Central memory CD8-positive, alpha-beta T cell (primary cell): ENCODE results near the gene TMEM131L.
"Not testable (repeated sequence)": the region's sequence is repeated elsewhere in the genome, so short reads cannot be mapped to it uniquely, and the experiment has no call there.

Source experiments
- ATAC-seq: fragments of 150-1000 bp; cut with Tn5 transposase; replicated peaks from 2 replicates; pipeline ENCODE4 v1.10.0; 2022; ENCODE audit warnings: mild to moderate bottlenecking, moderate FRiP score, moderate number of reproducible peaks; ENCODE audit not compliant: poor library complexity, severe bottlenecking; ENCODE audit errors: extremely low read depth
- DNase-seq, 2 donors: peaks; one replicate each; pipeline ENCODE4 v3.0.0; 2021; ENCODE audit warnings: low spot score in 2 of 2
- H3K27ac Mint-ChIP-seq: one replicate; pipeline ENCODE4 v1.8.0; 2022; ENCODE audit warnings: low read depth, mild to moderate bottlenecking, moderate library complexity, mixed read lengths
- H3K27me3 Mint-ChIP-seq: one replicate; pipeline ENCODE4 v1.8.0; 2022; ENCODE audit warnings: mixed read lengths
- H3K36me3 Mint-ChIP-seq: one replicate; pipeline ENCODE4 v1.8.0; 2022; ENCODE audit warnings: mild to moderate bottlenecking, moderate library complexity, mixed read lengths; ENCODE audit not compliant: insufficient read depth
- H3K4me1 Mint-ChIP-seq: one replicate; pipeline ENCODE4 v1.8.0; 2022; ENCODE audit warnings: mixed read lengths
- H3K4me3 Mint-ChIP-seq: one replicate; pipeline ENCODE4 v1.8.0; 2022; ENCODE audit warnings: mild to moderate bottlenecking, moderate library complexity, mixed read lengths
- H3K9me3 Mint-ChIP-seq: one replicate; pipeline ENCODE4 v1.8.0; 2022; ENCODE audit warnings: mixed read lengths

TMEM131L gene

DNA sequence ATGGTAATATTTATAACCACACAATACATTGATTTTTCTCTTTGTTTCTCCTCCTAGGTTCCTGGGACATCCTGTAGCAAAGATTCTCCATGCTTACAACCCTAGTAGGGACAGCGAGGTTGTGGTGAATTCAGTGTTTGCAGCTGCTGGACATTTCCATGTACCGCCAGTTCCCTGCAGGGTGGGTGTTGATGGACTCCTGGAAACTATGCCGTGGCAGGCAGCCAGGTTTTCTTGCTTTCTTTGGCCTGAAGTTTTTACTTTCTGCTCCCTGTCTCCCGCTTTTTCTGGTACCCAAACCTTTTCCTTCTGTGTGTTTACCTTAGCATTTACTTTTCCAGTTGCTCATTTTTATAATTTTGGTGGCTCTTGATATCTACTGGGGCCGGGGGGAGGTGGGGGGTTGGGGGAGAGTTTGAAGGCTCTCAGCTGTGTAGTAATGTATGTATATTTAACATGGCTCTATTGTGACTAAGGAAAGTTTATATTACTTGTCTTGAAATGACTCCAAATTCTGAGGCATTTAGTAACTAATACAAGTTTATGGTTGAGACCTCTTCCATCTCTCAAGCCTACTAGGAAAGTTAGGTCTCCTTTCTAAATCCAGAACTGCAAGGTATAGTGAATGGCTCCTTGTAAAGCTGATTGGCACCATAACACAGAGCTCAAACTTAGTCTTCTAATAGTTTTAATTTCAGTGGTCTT is 89.7 kb downstream of the TMEM131L start:
- DNase-seq (no peak), ATAC-seq (no peak)
- Mint-ChIP-seq H3K4me1 (peaks cover 28% of the 10 kb centered on the region), H3K9me3 (no peaks in the 10 kb centered on the region), H3K4me3 (no peak overlapping the region), H3K27me3 (no peaks in the 10 kb centered on the region), H3K36me3 (peaks cover 32% of the 10 kb centered on the region), H3K27ac (no peak overlapping the region)

DNA sequence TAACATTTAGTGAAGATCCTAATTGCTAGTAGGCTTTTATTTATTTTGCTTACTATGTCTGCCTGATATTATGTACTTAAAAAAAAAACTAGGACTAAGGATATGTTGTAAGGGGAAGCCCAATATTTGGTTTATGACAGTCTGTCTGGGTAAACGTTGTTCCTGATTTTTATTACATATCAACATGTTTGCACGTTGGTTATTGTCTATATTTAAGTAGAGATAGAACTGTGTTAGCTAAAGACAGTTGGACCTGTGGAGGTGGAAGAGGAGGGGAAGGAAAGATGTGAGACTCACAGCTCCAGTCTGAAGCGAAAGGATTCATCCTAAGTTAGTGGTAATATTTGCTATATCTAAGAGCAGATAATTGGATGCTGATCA is 90.3 kb downstream of the TMEM131L start:
- no peak overlapping the region for H3K4me3 Mint-ChIP-seq
- ATAC-seq (no peak), DNase-seq (no peak)
- H3K27ac Mint-ChIP-seq = no peak overlapping the region
- no peaks in the 10 kb centered on the region for H3K27me3 Mint-ChIP-seq
- H3K9me3 Mint-ChIP-seq = no peaks in the 10 kb centered on the region
- peaks cover 27% of the 10 kb centered on the region for H3K4me1 Mint-ChIP-seq
- H3K36me3 Mint-ChIP-seq = peaks cover 27% of the 10 kb centered on the region

DNA sequence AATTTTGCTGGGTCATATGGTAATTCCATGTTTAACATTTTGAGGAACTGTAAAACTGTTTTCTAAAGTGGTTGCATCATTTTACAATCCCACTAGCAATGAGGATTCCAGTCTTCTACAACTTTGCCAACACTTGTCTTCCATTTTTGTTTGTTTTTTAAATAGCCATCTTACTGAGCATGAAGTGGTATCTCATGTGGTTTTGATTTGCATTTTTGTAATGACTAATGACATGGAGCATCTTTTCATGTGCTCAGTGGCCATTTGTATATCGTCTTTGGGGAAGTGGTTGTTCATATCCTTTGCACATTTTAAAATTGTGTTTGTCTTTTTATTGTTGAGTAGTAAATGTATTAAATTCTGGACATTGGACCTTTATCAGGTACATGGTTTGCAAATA is 94.7 kb downstream of the TMEM131L start:
- H3K36me3 Mint-ChIP-seq = peaks cover 30% of the 10 kb centered on the region
- H3K4me3 Mint-ChIP-seq = no peak overlapping the region
- H3K27me3 Mint-ChIP-seq = no peaks in the 10 kb centered on the region
- DNase-seq = no peak
- no peaks in the 10 kb centered on the region for H3K9me3 Mint-ChIP-seq
- no peak for ATAC-seq
- H3K4me1 Mint-ChIP-seq = peaks cover 33% of the 10 kb centered on the region
- no peak overlapping the region for H3K27ac Mint-ChIP-seq

DNA sequence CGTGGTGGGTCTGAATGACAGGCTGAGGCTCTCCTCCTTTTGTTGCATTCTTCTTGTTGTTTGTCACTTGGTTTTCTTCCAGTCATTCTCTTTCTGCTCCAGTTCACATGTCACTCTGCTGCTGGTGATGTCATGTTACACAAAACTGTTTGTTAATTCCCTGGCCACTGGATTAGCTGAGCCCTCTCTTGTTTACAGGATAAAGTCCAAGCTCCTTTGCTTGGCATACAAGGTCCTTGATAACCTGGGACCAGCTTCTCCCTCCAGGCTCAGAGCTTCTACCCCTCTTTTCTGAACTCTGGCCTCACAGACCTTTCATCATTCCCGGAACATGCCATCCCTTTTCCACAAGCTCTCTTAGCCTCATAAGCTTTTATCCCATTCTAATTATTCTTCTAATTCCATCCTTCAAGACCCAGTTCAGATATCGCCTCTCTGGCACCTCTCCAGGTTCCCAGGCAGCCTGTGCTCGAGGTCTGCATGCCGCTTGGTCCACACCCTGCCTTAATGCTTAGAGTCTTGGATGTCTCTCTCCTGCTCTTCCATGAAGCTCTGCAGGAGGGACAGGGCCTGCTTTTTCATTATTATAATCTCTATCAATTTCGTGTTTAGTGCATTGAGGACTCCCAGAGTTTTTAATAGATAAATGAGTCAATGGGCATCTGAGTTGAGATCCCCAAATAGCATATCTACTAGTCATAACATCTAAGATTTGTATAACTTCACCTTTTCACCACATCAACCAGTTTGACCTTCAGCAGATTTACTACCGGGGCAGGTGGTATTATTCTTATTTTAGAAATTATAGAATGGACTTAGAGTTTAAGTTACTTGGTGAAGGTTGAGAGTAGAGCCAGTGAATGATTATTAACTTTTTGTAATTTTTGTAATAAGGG is 98.7 kb downstream of the TMEM131L start:
- ATAC-seq (no peak), DNase-seq (no peak)
- no peaks in the 10 kb centered on the region for H3K9me3 Mint-ChIP-seq
- H3K4me1 Mint-ChIP-seq = peaks cover 39% of the 10 kb centered on the region
- no peak overlapping the region for H3K4me3 Mint-ChIP-seq
- peaks cover 34% of the 10 kb centered on the region for H3K36me3 Mint-ChIP-seq
- H3K27ac Mint-ChIP-seq = peak overlapping the region; percentile 11
- no peaks in the 10 kb centered on the region for H3K27me3 Mint-ChIP-seq

DNA sequence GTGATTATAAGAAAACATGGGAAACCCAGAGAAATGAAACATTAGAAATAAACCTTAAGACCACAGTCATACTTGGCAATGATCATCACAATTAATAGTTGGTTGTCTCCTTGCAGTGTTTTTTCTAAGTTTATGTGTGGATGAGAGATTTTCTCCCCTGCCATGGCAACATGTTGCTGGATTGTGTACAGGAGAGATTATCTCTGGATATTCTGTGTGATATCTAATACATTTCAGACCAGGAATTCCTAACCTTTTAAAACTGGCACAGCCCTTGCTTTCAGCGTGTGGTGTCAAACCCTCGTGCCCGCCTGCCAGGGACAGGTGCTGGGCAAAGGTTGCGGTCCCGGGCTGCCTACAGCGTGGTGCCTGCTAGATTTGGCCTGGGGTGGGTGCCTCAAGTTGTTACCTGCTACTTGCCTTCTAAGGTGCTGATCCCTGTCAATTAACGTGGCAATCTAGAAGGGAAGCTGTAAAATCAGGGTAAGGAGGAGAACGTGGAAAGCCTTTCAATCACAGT is 100.5 kb downstream of the TMEM131L start:
- no peak overlapping the region for H3K4me3 Mint-ChIP-seq
- DNase-seq (no peak), ATAC-seq (no peak)
- peaks cover 31% of the 10 kb centered on the region for H3K4me1 Mint-ChIP-seq
- H3K27me3 Mint-ChIP-seq = no peaks in the 10 kb centered on the region
- peaks cover 28% of the 10 kb centered on the region for H3K36me3 Mint-ChIP-seq
- no peaks in the 10 kb centered on the region for H3K9me3 Mint-ChIP-seq
- peak overlapping the region; percentile 13 for H3K27ac Mint-ChIP-seq

DNA sequence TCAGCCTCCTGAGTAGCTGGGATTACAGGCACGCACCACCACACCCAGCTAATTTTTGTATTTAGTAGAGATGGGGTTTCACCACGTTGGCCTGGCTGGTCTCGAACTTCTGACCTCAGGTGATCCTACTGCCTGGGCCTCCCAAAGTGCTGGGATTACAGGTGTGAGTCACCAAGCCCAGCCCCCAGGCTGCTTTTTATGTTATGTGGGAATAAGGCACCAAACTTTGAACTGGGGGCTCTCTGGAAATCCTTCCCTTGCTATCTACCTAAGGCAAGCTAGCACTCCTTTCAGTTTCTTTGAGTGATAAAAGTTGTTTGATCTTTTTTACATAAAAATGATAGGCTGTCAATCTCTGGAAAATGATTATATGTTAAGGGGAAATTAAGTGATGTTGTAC is 101.5 kb downstream of the TMEM131L start:
- not testable (repeated sequence) for H3K4me3 Mint-ChIP-seq, H3K9me3 Mint-ChIP-seq, H3K27me3 Mint-ChIP-seq, DNase-seq, ATAC-seq
- peaks cover 31% of the 10 kb centered on the region for H3K36me3 Mint-ChIP-seq
- H3K27ac Mint-ChIP-seq = peak overlapping the region; percentile 69
- peaks cover 33% of the 10 kb centered on the region for H3K4me1 Mint-ChIP-seq

DNA sequence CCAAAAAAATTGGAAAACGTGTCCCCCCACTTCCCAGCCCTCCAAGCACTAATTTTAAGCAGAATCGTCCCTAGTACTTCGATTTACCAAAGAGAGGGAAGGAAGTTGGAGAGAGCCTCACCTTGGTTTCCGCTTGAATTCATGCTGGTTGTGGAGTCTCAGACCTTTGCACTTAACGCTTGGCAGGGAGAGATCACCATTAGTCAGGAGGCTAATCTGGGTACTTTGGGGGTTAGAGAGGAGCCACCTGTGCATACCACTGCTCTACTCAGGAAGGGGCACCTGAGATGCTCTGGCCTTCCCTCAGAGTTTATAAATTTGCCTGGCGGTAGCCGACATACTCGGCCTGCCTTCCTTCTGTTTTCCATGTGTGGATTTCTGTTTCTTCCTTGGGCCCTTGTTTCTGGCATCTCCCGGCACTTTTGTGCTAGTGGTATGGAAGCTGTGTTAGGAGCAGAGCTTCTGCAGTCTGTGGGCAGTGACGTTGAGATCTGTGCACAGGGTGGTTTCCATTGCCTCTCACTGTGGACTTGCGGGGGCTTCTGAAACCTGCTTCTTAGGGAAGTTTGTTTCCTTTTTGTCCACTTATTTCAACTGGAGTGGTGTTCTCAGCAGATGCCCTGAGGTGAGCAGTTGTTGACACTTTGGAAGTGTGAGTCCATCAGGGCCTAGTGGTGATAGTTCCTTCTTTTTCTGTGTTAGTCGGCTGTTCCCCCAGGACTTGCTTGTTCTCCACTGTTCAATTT is 104.2 kb downstream of the TMEM131L start:
- Mint-ChIP-seq H3K36me3 (peaks cover 18% of the 10 kb centered on the region), H3K4me3 (no peak overlapping the region), H3K4me1 (peaks cover 41% of the 10 kb centered on the region)

DNA sequence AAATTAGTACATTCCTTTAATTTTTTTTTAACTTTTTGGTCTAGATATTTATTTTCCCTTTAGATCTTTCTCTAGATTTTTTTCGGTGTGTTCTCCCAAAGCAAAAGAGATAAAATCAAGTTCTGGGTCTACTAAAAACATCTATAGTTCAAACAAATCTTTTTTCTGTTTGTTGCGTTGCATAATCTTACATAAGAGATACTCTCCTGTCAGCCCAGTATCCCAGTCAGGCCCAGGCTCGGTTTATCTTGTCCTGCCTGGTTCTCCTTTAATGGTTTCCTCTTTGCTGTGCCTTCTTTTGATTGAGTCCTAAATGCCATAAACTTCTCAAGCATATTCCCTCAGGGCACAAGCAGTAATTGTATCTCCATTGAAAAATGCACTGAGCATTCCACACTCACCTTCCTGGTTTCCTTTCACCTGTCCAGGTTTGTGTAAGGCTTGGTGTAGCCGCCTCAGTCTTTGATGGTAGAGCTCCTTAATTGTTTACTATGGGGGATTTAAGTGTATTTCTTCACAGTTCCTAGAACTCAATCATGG is 104.9 kb downstream of the TMEM131L start:
- Mint-ChIP-seq H3K9me3 (no peaks in the 10 kb centered on the region), H3K4me1 (peaks cover 41% of the 10 kb centered on the region), H3K36me3 (peaks cover 18% of the 10 kb centered on the region), H3K4me3 (no peak overlapping the region), H3K27me3 (no peaks in the 10 kb centered on the region), H3K27ac (peak overlapping the region; percentile 57)
- no peak for DNase-seq
- ATAC-seq = no peak

More for the DNA sequence above, 104.2 kb downstream of the TMEM131L start:
- Mint-ChIP-seq H3K27ac (peak overlapping the region; percentile 57), H3K9me3 (no peaks in the 10 kb centered on the region), H3K27me3 (no peaks in the 10 kb centered on the region)
- ATAC-seq = no peak
- no peak for DNase-seq

DNA sequence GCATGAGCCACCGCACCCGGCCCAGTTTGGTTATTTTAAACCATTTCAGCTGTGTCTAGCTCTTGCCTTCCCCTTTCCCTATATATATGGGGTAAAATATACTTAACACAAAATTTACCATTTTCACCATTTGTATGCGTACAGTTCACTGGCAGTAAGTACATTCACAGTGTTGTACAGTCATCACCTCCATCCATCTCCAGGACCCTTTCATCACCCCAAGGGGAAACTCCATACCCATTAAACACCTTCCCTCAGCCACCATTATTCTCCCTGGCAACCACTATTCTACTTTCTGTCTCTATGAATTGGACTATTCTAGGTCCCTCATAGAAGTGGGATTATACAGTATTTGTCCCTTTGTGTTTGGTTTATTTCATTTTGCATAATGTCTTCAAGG is 106.4 kb downstream of the TMEM131L start:
- H3K4me3 Mint-ChIP-seq = no peak overlapping the region

DNA sequence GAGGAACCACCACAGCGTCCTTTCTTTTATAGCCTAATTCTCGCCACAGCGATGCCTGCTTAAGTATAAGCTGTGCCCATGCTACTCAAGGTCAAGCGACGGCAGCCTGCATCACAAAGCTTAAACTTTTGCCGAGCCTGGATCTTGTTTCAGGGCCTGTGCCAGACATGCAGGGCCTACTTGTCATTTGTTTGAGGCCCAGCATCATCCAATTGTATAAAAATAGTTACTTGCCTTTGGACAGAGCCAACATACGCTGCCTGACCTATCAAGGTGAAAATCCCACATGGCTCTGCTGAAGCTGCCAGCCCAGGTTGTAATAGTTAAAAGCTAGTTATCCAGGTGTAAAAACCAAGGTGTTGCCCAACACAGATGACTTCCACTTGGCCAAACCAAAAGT is 107.1 kb downstream of the TMEM131L start:
- no peaks in the 10 kb centered on the region for H3K27me3 Mint-ChIP-seq
- ATAC-seq (no peak), DNase-seq (no peak)
- H3K36me3 Mint-ChIP-seq = peaks cover 6% of the 10 kb centered on the region
- no peak overlapping the region for H3K4me3 Mint-ChIP-seq
- no peak overlapping the region for H3K27ac Mint-ChIP-seq
- peaks cover 49% of the 10 kb centered on the region for H3K4me1 Mint-ChIP-seq
- no peaks in the 10 kb centered on the region for H3K9me3 Mint-ChIP-seq

More for the DNA sequence above, 106.4 kb downstream of the TMEM131L start:
- no peak for ATAC-seq
- H3K27ac Mint-ChIP-seq = peak overlapping the region; percentile 7
- peaks cover 11% of the 10 kb centered on the region for H3K36me3 Mint-ChIP-seq
- no peaks in the 10 kb centered on the region for H3K27me3 Mint-ChIP-seq
- peaks cover 49% of the 10 kb centered on the region for H3K4me1 Mint-ChIP-seq
- DNase-seq = no peak
- H3K9me3 Mint-ChIP-seq = no peaks in the 10 kb centered on the region

DNA sequence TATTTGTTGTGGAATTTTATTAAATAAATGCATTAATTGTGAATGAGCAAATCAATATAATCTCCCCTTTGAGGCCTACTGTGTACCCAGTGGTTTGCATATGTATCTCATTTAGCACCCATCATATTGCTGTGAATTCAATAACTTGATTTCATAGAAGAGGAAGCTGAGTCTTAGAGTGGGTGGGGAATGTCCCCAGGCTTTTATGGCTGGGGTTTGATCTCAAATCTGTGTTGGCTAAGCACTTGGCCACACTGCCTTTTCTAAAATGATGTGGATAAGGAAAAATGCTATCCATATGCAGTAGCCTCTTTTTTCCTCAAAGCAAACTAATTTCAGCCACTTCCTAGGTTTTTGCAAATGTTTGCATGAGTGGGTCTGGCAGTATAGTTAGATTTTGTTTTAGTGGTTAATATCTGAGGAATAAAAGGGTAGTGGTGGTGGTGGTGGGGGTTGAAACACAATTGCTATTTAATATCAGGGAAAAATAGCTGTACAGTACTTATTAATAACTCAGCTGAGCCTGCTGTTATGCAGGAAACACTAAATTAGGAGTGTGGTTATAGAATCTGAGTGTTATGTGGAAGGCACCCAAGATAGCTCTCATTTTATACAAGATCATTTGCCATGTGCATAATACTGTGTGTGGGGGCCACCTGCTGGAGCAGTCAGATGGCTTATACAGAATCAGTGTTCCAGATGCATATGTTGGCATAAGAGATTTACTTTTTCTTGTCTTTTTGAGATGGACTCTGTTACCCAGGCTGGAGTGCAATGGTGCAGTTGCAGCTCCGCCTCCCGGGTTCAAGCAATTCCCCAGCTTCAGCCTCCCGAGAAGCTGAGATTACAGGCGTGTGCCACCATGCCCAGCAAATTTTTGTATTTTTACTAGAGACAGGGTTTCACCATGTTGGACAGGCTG is 108.0 kb downstream of the TMEM131L start:
- H3K36me3 Mint-ChIP-seq = peaks cover 5% of the 10 kb centered on the region
- DNase-seq (peak; percentile 22 to 56), ATAC-seq (peak; percentile 96)
- H3K9me3 Mint-ChIP-seq = no peaks in the 10 kb centered on the region
- H3K27me3 Mint-ChIP-seq = no peaks in the 10 kb centered on the region
- H3K4me3 Mint-ChIP-seq = no peak overlapping the region
- H3K4me1 Mint-ChIP-seq = peaks cover 41% of the 10 kb centered on the region
- no peak overlapping the region for H3K27ac Mint-ChIP-seq
